Measurements from ENCODE around the gene NOC4L.
"Not testable (repeated sequence)": the region's sequence is repeated elsewhere in the genome, so short reads cannot be mapped to it uniquely, and the experiment has no call there.

Gene NOC4L

GRCh38 chr12:132124766-132125425, 19.4 kb upstream of the NOC4L start:
- no peak for DNase-seq

GRCh38 chr12:132125736-132126135, 18.5 kb upstream of the NOC4L start:
- no peak for DNase-seq

- no peak for DNase-seq
Observed at GRCh38 chr12:132127041-132127440, 17.2 kb upstream of the NOC4L start.

- DNase-seq, result no peak
Observed at GRCh38 chr12:132129007-132129406, 15.2 kb upstream of the NOC4L start.

- DNase-seq, result no peak
Observed at GRCh38 chr12:132130690-132131089, 13.6 kb upstream of the NOC4L start.

GRCh38 chr12:132131229-132131628, 13.0 kb upstream of the NOC4L start:
- no peak for DNase-seq

- no peak for DNase-seq
Observed at GRCh38 chr12:132131952-132132351, 12.3 kb upstream of the NOC4L start.

GRCh38 chr12:132132609-132133430, 11.4 kb upstream of the NOC4L start:
- no peak for DNase-seq

GRCh38 chr12:132133952-132134652, 10.2 kb upstream of the NOC4L start:
- no peak for DNase-seq

GRCh38 chr12:132134653-132135183, 9.5 kb upstream of the NOC4L start:
- DNase-seq, result not testable (repeated sequence)

- not testable (repeated sequence) for DNase-seq
Observed at GRCh38 chr12:132136226-132136625, 8.0 kb upstream of the NOC4L start.

GRCh38 chr12:132137483-132138125, 6.7 kb upstream of the NOC4L start:
- DNase-seq, result no peak

GRCh38 chr12:132138941-132139871, 5.1 kb upstream of the NOC4L start:
- DNase-seq, result no peak

GRCh38 chr12:132139912-132140311, 4.3 kb upstream of the NOC4L start:
- DNase-seq, result no peak

- DNase-seq, result no peak
Observed at GRCh38 chr12:132140501-132140900, 3.8 kb upstream of the NOC4L start.

- no peak for DNase-seq
Observed at GRCh38 chr12:132140918-132141841, 3.1 kb upstream of the NOC4L start.

GRCh38 chr12:132141976-132142678, 2.1 kb upstream of the NOC4L start:
- DNase-seq, result no peak

- DNase-seq, result no peak
Observed at GRCh38 chr12:132142679-132143335, 1.4 kb upstream of the NOC4L start.

- DNase-seq, result no peak
Observed at GRCh38 chr12:132143336-132144071, 753 bp upstream of the NOC4L start.

Data from DMS 273 treated with DMSO at 0.1 percent for 48 hours (cell line).